AG10803 (cell line): ENCODE results near the gene AQP1.
A peak's percentile ranks its signal among the peaks of the same experiment; 100 is the strongest.

Experiments
- DNase-seq: peaks from one replicate; pipeline ENCODE4 v3.0.0; 2010; ENCODE audit warnings: low read depth
- H3K4me3 ChIP-seq: 2 replicates; pipeline ENCODE4 v1.5.1; 2011; ENCODE audit warnings: mild to moderate bottlenecking, low read length, control low read depth
- CTCF ChIP-seq: conservative IDR thresholded peaks from 2 replicates; pipeline ENCODE4 v1.5.1; 2011; ENCODE audit warnings: mild to moderate bottlenecking, low read length, control low read depth, inconsistent platforms

Gene AQP1

DNA sequence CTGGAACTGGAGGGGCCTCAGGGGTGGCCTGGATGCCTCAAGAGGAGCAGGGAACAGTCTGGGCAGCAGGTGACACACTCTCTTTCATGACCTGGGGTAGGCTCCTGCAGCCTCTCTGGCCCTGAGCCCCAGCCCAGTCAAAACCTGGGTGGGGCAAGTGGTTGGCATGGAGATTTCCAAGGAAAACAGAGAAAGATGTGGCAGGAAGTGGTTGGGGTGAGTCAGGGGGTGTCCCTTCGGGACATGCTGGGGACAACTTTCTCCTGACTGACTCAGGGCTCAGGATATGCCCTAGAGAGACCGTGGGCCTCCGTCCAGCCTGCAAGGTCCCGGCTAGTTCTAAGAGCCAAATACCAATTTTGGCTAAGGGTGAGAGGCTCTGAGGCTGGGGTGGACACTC lies 2.9 kb downstream of the AQP1 start:
- no peak for TF ChIP-seq CTCF
- no peak overlapping the region for H3K4me3 ChIP-seq
- DNase-seq = peak; percentile 80

GRCh38 chr7:30915005-30915601 lies 3.5 kb downstream of the AQP1 start:
- H3K4me3 ChIP-seq = no peak overlapping the region
- TF ChIP-seq CTCF = no peak
- DNase-seq = peak; percentile 40

DNA sequence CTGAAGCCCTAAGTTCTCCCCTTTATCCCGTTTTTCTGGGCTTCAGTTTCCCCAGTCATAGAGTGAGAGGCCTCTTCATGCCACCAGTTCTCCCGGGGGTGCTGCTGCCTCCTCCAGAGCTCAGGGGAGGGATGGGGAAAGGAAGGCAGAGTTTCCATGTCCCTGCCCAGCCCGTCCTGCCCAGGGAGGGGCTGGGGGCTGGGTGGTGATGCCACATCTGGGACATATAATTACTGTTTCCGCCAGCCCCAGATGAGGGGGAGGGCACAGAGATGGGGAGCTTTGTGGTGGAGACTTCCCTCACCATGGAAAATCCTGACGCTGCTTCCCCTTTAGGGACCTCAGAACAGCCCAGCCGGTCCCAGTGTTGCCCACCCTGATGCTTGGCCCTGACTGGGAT lies 4.1 kb downstream of the AQP1 start:
- H3K4me3 ChIP-seq = no peak overlapping the region
- no peak for DNase-seq
- TF ChIP-seq CTCF = no peak

DNA sequence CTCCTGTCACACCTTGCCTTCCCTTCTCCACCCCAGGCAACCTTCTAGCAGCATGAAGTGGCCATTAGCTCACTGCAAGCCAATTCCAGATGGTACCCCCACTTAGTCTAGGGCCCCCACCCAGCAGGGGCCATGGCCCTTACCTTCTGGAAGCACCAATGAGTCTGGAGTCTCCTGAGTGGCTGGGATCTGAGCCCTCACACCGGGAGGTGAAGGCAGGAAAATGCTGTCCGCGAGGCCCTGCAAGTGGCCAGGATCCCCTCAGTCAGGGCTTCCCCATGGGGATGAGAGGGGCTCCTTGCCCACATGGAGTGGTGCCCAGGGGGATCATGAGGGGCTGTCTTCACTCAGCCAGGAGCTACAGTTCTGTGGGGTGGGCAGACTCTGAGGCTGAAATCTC lies 4.6 kb downstream of the AQP1 start:
- TF ChIP-seq CTCF = no peak
- no peak overlapping the region for H3K4me3 ChIP-seq
- DNase-seq = no peak

DNA sequence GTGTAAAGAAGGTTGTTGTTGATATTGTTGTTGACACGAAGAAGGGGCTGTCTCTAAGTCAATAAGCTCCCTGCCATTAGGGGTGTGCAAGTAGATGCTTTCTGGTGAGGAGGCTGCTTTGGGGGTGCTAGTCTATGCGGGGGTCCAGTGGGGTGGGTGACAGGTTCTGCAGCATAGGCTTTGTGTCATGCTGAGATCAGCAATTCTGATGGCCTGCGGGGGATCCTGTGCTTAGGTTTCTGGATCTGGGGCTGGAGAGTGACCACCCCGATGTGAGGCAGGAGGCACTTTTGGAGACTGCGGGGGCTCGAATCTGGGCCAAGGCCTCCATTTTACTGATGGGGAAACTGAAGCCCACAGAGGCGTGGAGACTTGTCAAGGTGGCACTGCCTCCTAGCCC lies 5.1 kb downstream of the AQP1 start:
- TF ChIP-seq CTCF = no peak
- no peak for DNase-seq
- H3K4me3 ChIP-seq = no peak overlapping the region

DNA sequence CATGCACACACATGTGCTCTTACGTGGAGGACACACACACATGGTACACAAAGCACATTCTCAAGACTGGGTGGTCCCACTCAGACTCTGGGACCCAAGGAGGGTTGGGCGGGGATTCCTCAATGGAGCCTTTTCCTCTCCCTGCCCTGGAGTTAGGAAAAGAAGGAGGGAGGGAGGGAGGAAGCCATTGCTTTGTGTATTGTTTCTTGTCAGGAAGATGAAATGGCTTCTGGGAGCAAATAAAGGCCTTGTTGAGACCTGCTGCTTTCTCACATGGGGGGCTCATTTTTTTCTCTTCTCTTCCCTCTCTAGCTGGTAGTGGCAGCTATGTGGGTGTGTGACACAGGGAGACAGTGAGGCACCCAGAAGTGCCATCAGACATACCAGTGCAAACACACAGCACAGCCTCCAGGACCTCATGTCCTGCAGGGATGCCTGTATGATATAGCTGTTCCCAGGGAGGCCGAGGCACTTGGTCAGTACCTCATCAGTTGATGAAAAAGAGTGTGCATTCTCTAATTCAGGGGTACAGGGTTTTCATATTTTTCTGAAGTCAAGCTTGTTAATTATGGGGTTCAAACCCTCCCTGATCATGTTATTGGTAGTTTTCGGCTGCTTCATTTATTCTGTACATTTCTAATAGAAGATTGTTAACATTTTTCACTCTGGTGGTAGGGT lies 5.7 kb downstream of the AQP1 start:
- DNase-seq = no peak
- H3K4me3 ChIP-seq = no peak overlapping the region
- no peak for TF ChIP-seq CTCF

DNA sequence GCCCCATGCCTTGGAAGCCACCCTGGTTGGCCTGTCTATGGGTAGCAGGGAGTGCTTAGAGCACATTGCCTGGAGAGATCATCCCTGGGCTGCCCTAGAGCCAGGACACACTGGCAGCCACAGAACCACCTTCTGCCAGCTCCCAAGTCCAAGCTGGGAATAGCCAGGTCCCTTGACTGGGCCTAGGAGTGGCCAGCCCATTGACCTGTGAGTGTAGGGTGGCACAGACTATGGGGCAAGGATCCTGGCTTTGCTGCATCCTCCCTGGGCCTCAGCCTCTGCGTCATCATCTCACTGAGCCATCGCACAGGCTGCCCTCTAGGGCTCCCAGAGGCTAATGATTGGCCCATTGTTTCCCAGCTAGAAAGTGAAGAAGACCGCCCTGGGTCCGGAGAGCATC lies 7.0 kb downstream of the AQP1 start:
- no peak for TF ChIP-seq CTCF
- no peak overlapping the region for H3K4me3 ChIP-seq
- no peak for DNase-seq
